Heart left ventricle (tissue), 16 donors: ENCODE measurements around the gene ACTR10. TPM values are rescaled to one million over a fixed set of nuclear protein-coding genes. Genes with fewer than 3 reads are reported as not detected.

Experiments used
- ATAC-seq, 4 donors: fragments of 200-7000 bp; cut with Tn5 transposase; one replicate each; pipeline ENCODE4 v1.9.1; 2020 to 2022; ENCODE audit warnings: moderate library complexity in 4 of 4, mild to moderate bottlenecking in 3 of 4, moderate number of reproducible peaks in 1 of 4
- DNase-seq, 5 donors: peaks; one replicate each; pipeline ENCODE4 v3.0.0-alpha.2; 2020
- H3K27ac ChIP-seq, 12 donors: fragments of 200-600 bp; sonication (generic) in 4 of 12; one replicate each; pipeline versions ENCODE4 v1.5.0 to v1.8.0; 2016 to 2022; ENCODE audit warnings: mild to moderate bottlenecking in 2 of 12
- H3K27me3 ChIP-seq, 9 donors: fragments of 200-600 bp; sonication (generic) in 2 of 9; one replicate each; pipeline versions ENCODE4 v1.5.1 to v1.8.0; 2016 to 2022; ENCODE audit warnings: mild to moderate bottlenecking in 3 of 9
- H3K36me3 ChIP-seq, 9 donors: fragments of 200-600 bp; sonication (generic) in 2 of 9; one replicate each; pipeline versions ENCODE4 v1.5.0 to v1.8.0; 2018 to 2022; ENCODE audit warnings: mild to moderate bottlenecking in 2 of 9
- H3K4me1 ChIP-seq, 12 donors: fragments of 200-600 bp; sonication (generic) in 4 of 12; one replicate each; pipeline versions ENCODE4 v1.5.0 to v1.8.0; 2016 to 2022; ENCODE audit warnings: mild to moderate bottlenecking in 3 of 12
- H3K4me3 ChIP-seq, 12 donors: fragments of 200-600 bp; sonication (generic) in 4 of 12; one replicate each; pipeline versions ENCODE4 v1.5.0 to v1.8.0; 2017 to 2022; ENCODE audit warnings: mild to moderate bottlenecking in 9 of 12, moderate library complexity in 4 of 12
- H3K9me3 ChIP-seq, 12 donors: fragments of 200-600 bp; sonication (generic) in 4 of 12; one replicate each; pipeline versions ENCODE4 v1.5.0 to v1.8.0; 2016 to 2022; ENCODE audit warnings: mild to moderate bottlenecking in 1 of 12
- POLR2A ChIP-seq, 2 donors: fragments of 450-650 bp; IDR thresholded peaks; one replicate each; pipeline ENCODE4 v1.6.1; 2017; ENCODE audit warnings: antibody characterized with exemption in 2 of 2, mild to moderate bottlenecking in 2 of 2, moderate library complexity in 2 of 2
- WGBS, 4 donors: extraction: QIAGEN DNeasy Blood & Tissue Kit in 2 of 4; methylation state at CpG; one replicate each; pipeline versions ENCODE4 v1.1.5 to v1.1.7; 2013 to 2018; 5-methylcytosine and 5-hydroxymethylcytosine counted together
- intact Hi-C, 10 donors: fragments of 100-400 bp; cut with DNase I; formaldehyde crosslinking; loops; one replicate each; pipeline versions ENCODE4 v1.11.1 to v1.14.2; 2022
- polyA plus RNA-seq, 2 donors: library from polyadenylated mRNA; stranded (reverse); fragments of 200-250 nt; gene quantifications; one replicate each; pipeline ENCODE4 v1.2.3, GENCODE V29; 2013
- total RNA-seq, 9 donors: library from RNA; depleted of rRNA in 2 of 9; stranded (reverse); fragments of >200 nt in 2 of 9; fragmentation: NEBNext Ultra II Directional in 3 of 9; extraction: Animal tissue kit (Norgen Biotek cat#: 25700) in 3 of 9; gene quantifications; one replicate each; pipeline versions ENCODE4 v1.1.0 to v1.2.4, GENCODE V29; 2016 to 2023
- TF ChIP-seq, protein P1 (sequence below), 12 donors: fragments of 200-600 bp; sonication (generic) in 4 of 12; IDR thresholded peaks; one replicate each; pipeline versions ENCODE4 v1.5.0 to v1.8.0; 2018 to 2022; ENCODE audit warnings: antibody characterized with exemption in 12 of 12, mild to moderate bottlenecking in 5 of 12
- donor health status: ischemic (EF 13 %, LVEDD 7.1; RV severe dilation, severe dysfunction).
- donor health status: healthy with polysubstance abuse.
- donor health status: DM: no; HTN: yes; CAD: no.
- donor health status: DM: no; HTN: no; CAD: no.
- donor health status: ischemic (EF 25% LVEDD 6.9; RV normal size, moderate dysfunction).
- donor health status: ischemic (EF 25% LVEDD 5.7; RV mildly dilated, moderate dysfunction).
- donor health status: healthy.
- donor health status: DM: yes; HTN: yes; CAD: no.
- donor health status: ischemic (EF 35%, LVEDD 5.7; RV mildly dilated, moderate dysfunction).
- donor health status: nonischemic (EF 11% LVEDD 7.7; RV severe dilation, severe dysfunction).
- donor health status: DM: yes; HTN: yes; CAD: no.
- donor health status: PGD.
- donor health status: ischemic (EF 29% LVEDD 5.4; RV normal size, mild dysfunction).
- donor health status: nonischemic (EF 23%, LVEDD 6.1; RV moderate dilation, normal function).

The ACTR10 gene
- total and polyA plus RNA-seq, 11 donors = 66.3 to 86.9 (median 78.3) TPM

DNA sequence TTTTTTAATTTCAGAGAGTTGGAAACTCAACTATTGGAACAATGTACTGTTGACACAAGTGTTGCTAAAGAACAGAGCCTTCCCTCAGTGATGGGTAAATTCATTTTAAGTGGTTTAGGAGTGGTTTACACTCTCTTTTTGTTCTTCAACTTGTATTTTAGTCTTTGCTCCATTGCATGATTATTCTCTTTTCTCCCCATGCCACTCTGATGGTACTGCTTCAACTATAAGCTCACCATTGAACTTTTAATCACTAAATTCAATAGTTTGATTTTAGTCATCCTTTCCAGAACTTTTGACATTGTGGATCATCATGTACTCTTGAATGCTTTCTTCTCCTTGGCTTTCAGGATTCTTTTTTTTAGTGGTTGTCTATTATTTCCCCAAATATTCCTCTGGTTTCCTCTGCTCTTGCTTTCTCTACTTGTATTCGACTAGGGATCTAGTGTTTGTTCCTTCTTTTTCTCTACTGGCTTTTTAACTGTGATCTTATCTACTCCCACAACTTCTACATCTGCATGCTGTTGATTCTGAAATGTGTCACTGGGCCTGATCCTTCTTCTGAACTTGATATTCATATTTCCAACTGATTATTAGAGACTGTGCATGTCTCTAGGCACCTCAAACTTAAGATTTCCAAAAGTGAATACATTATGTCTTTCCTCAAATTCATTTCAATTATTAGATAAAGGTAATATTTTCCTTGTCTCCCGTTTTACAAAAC, 15.4 kb downstream of the ACTR10 start:
- TF ChIP-seq, protein P1, sequence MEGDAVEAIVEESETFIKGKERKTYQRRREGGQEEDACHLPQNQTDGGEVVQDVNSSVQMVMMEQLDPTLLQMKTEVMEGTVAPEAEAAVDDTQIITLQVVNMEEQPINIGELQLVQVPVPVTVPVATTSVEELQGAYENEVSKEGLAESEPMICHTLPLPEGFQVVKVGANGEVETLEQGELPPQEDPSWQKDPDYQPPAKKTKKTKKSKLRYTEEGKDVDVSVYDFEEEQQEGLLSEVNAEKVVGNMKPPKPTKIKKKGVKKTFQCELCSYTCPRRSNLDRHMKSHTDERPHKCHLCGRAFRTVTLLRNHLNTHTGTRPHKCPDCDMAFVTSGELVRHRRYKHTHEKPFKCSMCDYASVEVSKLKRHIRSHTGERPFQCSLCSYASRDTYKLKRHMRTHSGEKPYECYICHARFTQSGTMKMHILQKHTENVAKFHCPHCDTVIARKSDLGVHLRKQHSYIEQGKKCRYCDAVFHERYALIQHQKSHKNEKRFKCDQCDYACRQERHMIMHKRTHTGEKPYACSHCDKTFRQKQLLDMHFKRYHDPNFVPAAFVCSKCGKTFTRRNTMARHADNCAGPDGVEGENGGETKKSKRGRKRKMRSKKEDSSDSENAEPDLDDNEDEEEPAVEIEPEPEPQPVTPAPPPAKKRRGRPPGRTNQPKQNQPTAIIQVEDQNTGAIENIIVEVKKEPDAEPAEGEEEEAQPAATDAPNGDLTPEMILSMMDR (IDR thresholded peaks at IDR 0.05) = no peak
- TF ChIP-seq POLR2A (IDR thresholded peaks at IDR 0.05) = no peak
- ATAC-seq (no peak), DNase-seq (no peak)
- 86 to 93% (median 89%) methylated on average over 2 of the region's 2 CpGs for WGBS, 4 donors
- Histone ChIP-seq H3K4me1 (no peaks in the 10 kb centered on the region), H3K4me3 (no peak overlapping the region), H3K9me3 (no peaks in the 10 kb centered on the region), H3K36me3 (peaks cover 0 to 100% (median 87%) of the 10 kb centered on the region in 9 donors), H3K27me3 (no peaks in the 10 kb centered on the region), H3K27ac (no peak overlapping the region)
- intact Hi-C loops = no loop called here

DNA sequence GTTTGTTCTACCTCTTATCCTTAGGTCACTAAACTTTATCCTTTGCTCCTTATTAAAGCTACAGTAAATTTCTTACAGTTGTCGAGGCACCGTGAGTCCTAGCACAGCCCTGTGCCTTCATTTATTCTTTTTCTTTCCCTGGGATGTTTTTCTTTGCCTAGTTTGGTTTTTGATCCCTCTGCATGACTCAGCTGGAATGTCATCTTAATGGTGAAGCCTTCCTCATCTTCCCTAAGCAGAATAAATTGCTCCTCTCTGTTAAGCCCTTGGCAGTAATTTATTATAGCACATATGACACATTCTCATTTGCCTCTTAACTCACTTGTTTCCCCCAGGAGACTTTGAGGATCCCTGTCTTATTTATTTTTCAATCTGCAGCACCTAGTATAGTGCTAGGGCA, 16.6 kb downstream of the ACTR10 start:
- no peak for ATAC-seq
- Histone ChIP-seq H3K27me3 (no peaks in the 10 kb centered on the region), H3K36me3 (peaks cover 0 to 99% (median 81%) of the 10 kb centered on the region in 9 donors), H3K9me3 (no peaks in the 10 kb centered on the region), H3K4me1 (no peaks in the 10 kb centered on the region), H3K27ac (no peak overlapping the region), H3K4me3 (no peak overlapping the region)
- no peak for DNase-seq
- TF ChIP-seq, protein P1 (IDR thresholded peaks at IDR 0.05) = no peak
- TF ChIP-seq POLR2A (IDR thresholded peaks at IDR 0.05) = no peak
- WGBS, 4 donors = 93 to 97% (median 94%) methylated on average over 2 of the region's 2 CpGs
- intact Hi-C loops = no loop called here

DNA sequence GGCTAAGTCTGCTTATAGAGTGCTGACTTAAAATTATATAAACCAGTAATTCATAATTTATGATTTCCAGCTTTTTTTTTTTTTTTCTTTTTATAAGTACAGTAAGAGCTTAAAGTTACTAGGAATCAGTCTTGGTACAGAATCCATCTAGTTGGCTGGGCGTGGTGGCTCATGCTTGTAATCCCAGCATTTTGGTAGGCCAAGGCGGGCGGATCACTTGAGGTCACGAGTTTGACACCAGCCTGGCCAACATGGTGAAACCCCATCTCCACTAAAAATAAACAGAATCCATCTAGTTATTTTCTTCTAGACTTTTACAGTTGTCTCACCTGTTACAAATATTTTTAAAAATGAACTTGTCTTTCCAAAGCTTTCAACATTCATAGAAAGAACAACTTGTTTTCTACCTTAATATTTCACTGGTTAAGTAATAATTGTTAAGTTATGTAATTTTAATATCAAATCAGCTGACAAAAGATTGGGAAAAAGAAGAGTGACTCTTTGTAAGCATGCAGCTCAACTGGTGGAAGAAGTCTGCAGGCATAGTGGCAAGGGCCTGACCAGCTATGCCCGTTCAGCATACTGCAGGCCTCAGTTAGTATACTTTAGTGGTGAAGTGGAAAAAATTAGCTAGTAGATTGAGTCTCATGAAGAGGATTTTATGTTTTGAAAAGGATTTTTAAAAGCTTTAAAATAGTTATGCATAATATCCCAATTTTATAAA, 27.3 kb downstream of the ACTR10 start:
- intact Hi-C loops = no loop called here
- Histone ChIP-seq H3K4me3 (no peak overlapping the region), H3K27ac (no peak overlapping the region), H3K27me3 (no peaks in the 10 kb centered on the region), H3K9me3 (no peaks in the 10 kb centered on the region), H3K4me1 (no peaks in the 10 kb centered on the region), H3K36me3 (peaks cover 0 to 92% (median 76%) of the 10 kb centered on the region in 9 donors)
- no peak for ATAC-seq
- WGBS, 4 donors = 96 to 99% (median 97%) methylated on average over 5 of the region's 5 CpGs
- no peak for DNase-seq
- TF ChIP-seq, protein P1 (IDR thresholded peaks at IDR 0.05) = no peak
- TF ChIP-seq POLR2A (IDR thresholded peaks at IDR 0.05) = no peak
